ENCODE measurements around the gene PDSS1. TPM values are rescaled to one million over a fixed set of nuclear protein-coding genes. Genes with fewer than 3 reads are reported as not detected.

Gene PDSS1
- total RNA-seq, 4 donors from 2014 or later = 3.6 to 17.9 (median 9.2) TPM

- Histone ChIP-seq H3K4me3 (no peak overlapping the region), H3K27ac (no peak overlapping the region), H3K27me3 (no peaks in the 10 kb centered on the region), H3K4me1 (no peaks in the 10 kb centered on the region), H3K36me3 (no peaks in the 10 kb centered on the region), H3K9me3 (no peaks in the 10 kb centered on the region)
- TF ChIP-seq POLR2A (IDR thresholded peaks at IDR 0.05) (no peak), CTCF (IDR thresholded peaks at IDR 0.05) (no peak)
- no peak for DNase-seq
- intact Hi-C loops (cut with DNase I; ENCODE audit: low total_unique reads) = no loop called here
Measured at GRCh38 chr10:26773633-26774032, 76.1 kb downstream of the PDSS1 start.

GRCh38 chr10:26776258-26776657 lies 78.8 kb downstream of the PDSS1 start:
- Histone ChIP-seq H3K4me3 (no peak overlapping the region), H3K9me3 (no peaks in the 10 kb centered on the region), H3K4me1 (no peaks in the 10 kb centered on the region), H3K36me3 (no peaks in the 10 kb centered on the region), H3K27me3 (no peaks in the 10 kb centered on the region), H3K27ac (no peak overlapping the region)
- no peak for DNase-seq
- intact Hi-C loops (cut with DNase I; ENCODE audit: low total_unique reads) = no loop called here
- TF ChIP-seq POLR2A (IDR thresholded peaks at IDR 0.05) = no peak
- no peak for TF ChIP-seq CTCF (IDR thresholded peaks at IDR 0.05)

- no peaks in the 10 kb centered on the region for H3K4me1 ChIP-seq
- H3K27me3 ChIP-seq = no peaks in the 10 kb centered on the region
- no peaks in the 10 kb centered on the region for H3K9me3 ChIP-seq
- H3K27ac ChIP-seq = no peak overlapping the region
- H3K4me3 ChIP-seq = no peak overlapping the region
- intact Hi-C loops (cut with DNase I; ENCODE audit: low total_unique reads) = no loop called here
- no peak for DNase-seq
- H3K36me3 ChIP-seq = no peaks in the 10 kb centered on the region
- no peak for TF ChIP-seq CTCF (IDR thresholded peaks at IDR 0.05)
- no peak for TF ChIP-seq POLR2A (IDR thresholded peaks at IDR 0.05)
Measured at GRCh38 chr10:26777686-26778085, 80.2 kb downstream of the PDSS1 start.

GRCh38 chr10:26779176-26779860 lies 81.8 kb downstream of the PDSS1 start:
- Histone ChIP-seq H3K27ac (no peak overlapping the region), H3K36me3 (no peaks in the 10 kb centered on the region), H3K27me3 (no peaks in the 10 kb centered on the region), H3K9me3 (no peaks in the 10 kb centered on the region), H3K4me3 (no peak overlapping the region), H3K4me1 (no peaks in the 10 kb centered on the region)
- TF ChIP-seq CTCF (IDR thresholded peaks at IDR 0.05) (no peak), POLR2A (IDR thresholded peaks at IDR 0.05) (no peak)
- no peak for DNase-seq
- intact Hi-C loops (cut with DNase I; ENCODE audit: low total_unique reads) = no loop called here

- Histone ChIP-seq H3K36me3 (no peaks in the 10 kb centered on the region), H3K4me3 (no peak overlapping the region), H3K27ac (no peak overlapping the region), H3K9me3 (no peaks in the 10 kb centered on the region), H3K27me3 (no peaks in the 10 kb centered on the region), H3K4me1 (no peaks in the 10 kb centered on the region)
- no peak for DNase-seq
- intact Hi-C loops (cut with DNase I; ENCODE audit: low total_unique reads) = no loop called here
- TF ChIP-seq CTCF (IDR thresholded peaks at IDR 0.05) (no peak), POLR2A (IDR thresholded peaks at IDR 0.05) (no peak)
Measured at GRCh38 chr10:26780106-26780792, 82.7 kb downstream of the PDSS1 start.

Data from uterus (tissue), 4 donors.